Thoracic aorta (tissue), 2 donors: ENCODE measurements around the gene SURF1. TPM values are rescaled to one million over a fixed set of nuclear protein-coding genes. Genes with fewer than 3 reads are reported as not detected.

Experiments
- ATAC-seq: fragments of 150-250 bp; one replicate; pipeline ENCODE4 v1.8.0; 2017; ENCODE audit warnings: low read depth; ENCODE audit not compliant: insufficient number of reproducible peaks, low FRiP score
- DNase-seq: peaks from one replicate; pipeline ENCODE4 v3.0.0-alpha.2; 2020; ENCODE audit warnings: low spot score
- H3K27ac ChIP-seq, 2 donors: fragments of 200-600 bp; sonication (generic); 1 replicate in 1 of 2; 2 replicates in 1 of 2; pipeline ENCODE4 v1.5.1; 2016; ENCODE audit warnings: mild to moderate bottlenecking in 2 of 2, moderate library complexity in 2 of 2
- H3K27me3 ChIP-seq: fragments of 200-600 bp; sonication (generic); replicated peaks from 2 replicates; pipeline ENCODE4 v1.6.0; 2016; ENCODE audit warnings: mild to moderate bottlenecking; ENCODE audit not compliant: insufficient read depth
- H3K36me3 ChIP-seq: fragments of 200-600 bp; sonication (generic); one replicate; pipeline ENCODE4 v1.5.1; 2016
- H3K4me1 ChIP-seq, 2 donors: fragments of 200-600 bp; sonication (generic); 1 replicate in 1 of 2; 2 replicates in 1 of 2; pipeline versions ENCODE4 v1.5.1 to v1.6.0; 2016; ENCODE audit warnings: low read depth in 2 of 2, mild to moderate bottlenecking in 1 of 2; ENCODE audit not compliant: control insufficient read depth in 1 of 2
- H3K4me3 ChIP-seq: fragments of 200-600 bp; sonication (generic); 2 replicates; pipeline ENCODE4 v1.5.1; 2016; ENCODE audit warnings: mild to moderate bottlenecking
- H3K9me3 ChIP-seq: fragments of 200-600 bp; sonication (generic); 2 replicates; pipeline ENCODE4 v1.5.1; 2016
- CTCF ChIP-seq: fragments of 200-600 bp; sonication (generic); IDR thresholded peaks from one replicate; pipeline ENCODE4 v1.5.1; 2019; ENCODE audit warnings: antibody characterized with exemption
- total RNA-seq, 2 donors: library from RNA; depleted of rRNA; stranded (reverse); fragments of >200 nt; gene quantifications; one replicate each; pipeline versions ENCODE4 v1.1.0 to v1.2.3, GENCODE V29; 2016

SURF1 gene
- total RNA-seq, 2 donors from 2014 or later: 47.6 to 66.6 TPM

- H3K4me3 ChIP-seq: no peak overlapping the region
- TF ChIP-seq CTCF: no peak
- no peaks in the 10 kb centered on the region for H3K27me3 ChIP-seq
- H3K4me1 ChIP-seq: no peaks in the 10 kb centered on the region
- H3K9me3 ChIP-seq: no peaks in the 10 kb centered on the region
- DNase-seq (no peak), ATAC-seq (no peak)
- peaks cover 18% of the 10 kb centered on the region for H3K36me3 ChIP-seq
- H3K27ac ChIP-seq: no peak overlapping the region
Measured at GRCh38 chr9:133402689-133403088, 46.4 kb upstream of the SURF1 start.

GRCh38 chr9:133401588-133401987 lies 45.3 kb upstream of the SURF1 start:
- no peaks in the 10 kb centered on the region for H3K4me1 ChIP-seq
- DNase-seq: no peak
- peaks cover 11% of the 10 kb centered on the region for H3K36me3 ChIP-seq

GRCh38 chr9:133400292-133400691 lies 44.0 kb upstream of the SURF1 start:
- ATAC-seq (no peak), DNase-seq (no peak)
- no peaks in the 10 kb centered on the region for H3K36me3 ChIP-seq
- H3K4me3 ChIP-seq: no peak overlapping the region
- H3K27ac ChIP-seq: no peak overlapping the region
- TF ChIP-seq CTCF: no peak
- H3K9me3 ChIP-seq: no peaks in the 10 kb centered on the region
- no peaks in the 10 kb centered on the region for H3K27me3 ChIP-seq
- no peaks in the 10 kb centered on the region for H3K4me1 ChIP-seq

More at GRCh38 chr9:133401588-133401987, 45.3 kb upstream of the SURF1 start:
- no peak for ATAC-seq
- no peaks in the 10 kb centered on the region for H3K27me3 ChIP-seq
- no peak overlapping the region for H3K27ac ChIP-seq
- H3K4me3 ChIP-seq: no peak overlapping the region
- no peak for TF ChIP-seq CTCF
- no peaks in the 10 kb centered on the region for H3K9me3 ChIP-seq

GRCh38 chr9:133397895-133398294 lies 41.6 kb upstream of the SURF1 start:
- no peak for DNase-seq
- no peak overlapping the region for H3K4me3 ChIP-seq
- no peaks in the 10 kb centered on the region for H3K27me3 ChIP-seq
- H3K36me3 ChIP-seq: no peaks in the 10 kb centered on the region
- no peak for ATAC-seq
- no peak overlapping the region for H3K27ac ChIP-seq
- no peaks in the 10 kb centered on the region for H3K4me1 ChIP-seq
- no peaks in the 10 kb centered on the region for H3K9me3 ChIP-seq
- no peak for TF ChIP-seq CTCF

GRCh38 chr9:133397370-133397769 lies 41.1 kb upstream of the SURF1 start:
- no peak overlapping the region for H3K4me3 ChIP-seq
- TF ChIP-seq CTCF: no peak
- no peak for ATAC-seq
- no peak for DNase-seq
- no peaks in the 10 kb centered on the region for H3K36me3 ChIP-seq
- H3K9me3 ChIP-seq: no peaks in the 10 kb centered on the region
- H3K27me3 ChIP-seq: no peaks in the 10 kb centered on the region
- H3K4me1 ChIP-seq: no peaks in the 10 kb centered on the region
- H3K27ac ChIP-seq: no peak overlapping the region
